ENCODE results near the gene RAB7A.

RAB7A gene

DNA sequence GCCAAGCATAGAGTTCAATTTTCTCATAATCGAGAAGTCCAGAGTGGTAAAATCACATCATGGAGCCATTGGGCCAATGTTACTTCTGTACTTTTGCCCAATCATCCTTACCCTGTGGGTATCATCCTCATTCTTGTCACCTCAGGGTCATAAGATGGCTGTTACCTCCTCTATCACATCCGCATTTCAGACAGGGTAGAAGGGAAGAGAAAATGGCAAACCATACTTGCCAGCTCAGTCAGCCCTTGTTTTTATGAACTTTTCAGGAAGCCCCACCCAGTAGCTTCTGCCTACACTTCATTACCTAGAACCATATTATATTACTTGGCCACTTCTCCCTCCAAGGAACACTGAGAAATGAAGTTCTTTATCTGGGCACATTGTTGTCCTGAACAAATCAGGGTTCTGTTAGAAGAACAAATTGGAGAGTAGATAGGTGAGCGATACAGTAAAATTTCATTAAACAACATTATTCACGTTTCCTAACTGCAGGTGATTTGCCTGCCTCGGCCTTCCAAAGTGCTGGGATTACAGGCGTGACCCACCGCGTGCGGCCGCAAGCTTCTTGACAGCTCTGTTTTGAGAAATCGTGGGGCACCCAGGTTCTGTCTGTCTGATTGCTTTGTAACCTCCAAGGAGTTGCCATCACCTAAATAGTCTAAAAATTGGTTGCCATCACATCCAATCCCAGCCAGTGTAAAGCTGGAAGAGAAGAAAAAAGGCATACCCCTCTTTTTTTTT is 40.8 kb upstream of the RAB7A start:
- in situ Hi-C loops (cut with HindIII; ENCODE audit: low pct_ligation_motif_present, low sequenced_read_pairs) = loop anchor here (25.0 kb wide), 1 partner anchor 102 kb away; no protein-coding TSS in a partner anchor
- H3K36me3 ChIP-seq (replicated peaks) = no peaks in the 10 kb centered on the region
- no peak overlapping the region for H3K4me3 ChIP-seq (ENCODE audit: low read depth, low read length)
- no peak for DNase-seq
- TF ChIP-seq, protein P1, sequence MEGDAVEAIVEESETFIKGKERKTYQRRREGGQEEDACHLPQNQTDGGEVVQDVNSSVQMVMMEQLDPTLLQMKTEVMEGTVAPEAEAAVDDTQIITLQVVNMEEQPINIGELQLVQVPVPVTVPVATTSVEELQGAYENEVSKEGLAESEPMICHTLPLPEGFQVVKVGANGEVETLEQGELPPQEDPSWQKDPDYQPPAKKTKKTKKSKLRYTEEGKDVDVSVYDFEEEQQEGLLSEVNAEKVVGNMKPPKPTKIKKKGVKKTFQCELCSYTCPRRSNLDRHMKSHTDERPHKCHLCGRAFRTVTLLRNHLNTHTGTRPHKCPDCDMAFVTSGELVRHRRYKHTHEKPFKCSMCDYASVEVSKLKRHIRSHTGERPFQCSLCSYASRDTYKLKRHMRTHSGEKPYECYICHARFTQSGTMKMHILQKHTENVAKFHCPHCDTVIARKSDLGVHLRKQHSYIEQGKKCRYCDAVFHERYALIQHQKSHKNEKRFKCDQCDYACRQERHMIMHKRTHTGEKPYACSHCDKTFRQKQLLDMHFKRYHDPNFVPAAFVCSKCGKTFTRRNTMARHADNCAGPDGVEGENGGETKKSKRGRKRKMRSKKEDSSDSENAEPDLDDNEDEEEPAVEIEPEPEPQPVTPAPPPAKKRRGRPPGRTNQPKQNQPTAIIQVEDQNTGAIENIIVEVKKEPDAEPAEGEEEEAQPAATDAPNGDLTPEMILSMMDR (IDR thresholded peaks at IDR 0.05; ENCODE audit: low read depth, low read length, missing control alignments) = no peak
- no peaks in the 10 kb centered on the region for H3K27me3 ChIP-seq (replicated peaks)
- no peak overlapping the region for H3K27ac ChIP-seq

DNA sequence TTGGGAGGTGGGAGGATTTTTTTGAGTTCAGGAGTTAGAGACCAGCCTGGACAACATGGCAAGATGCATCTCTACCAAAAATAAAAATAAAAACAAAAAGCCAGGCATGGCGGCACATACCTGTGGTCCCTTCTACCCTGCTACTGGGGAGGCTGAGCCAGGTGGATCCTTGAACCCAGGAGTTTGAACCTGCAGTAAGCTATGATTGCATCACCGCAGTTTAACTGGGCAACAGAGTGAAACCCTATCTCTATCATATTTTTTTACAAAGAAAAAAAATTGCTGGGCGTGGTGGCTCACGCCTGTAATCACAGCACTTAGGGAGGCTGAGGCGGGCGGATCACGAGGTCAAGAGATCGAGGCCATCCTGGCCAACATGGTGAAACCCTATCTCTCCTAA is 39.5 kb upstream of the RAB7A start:
- Histone ChIP-seq H3K36me3 (replicated peaks) (no peaks in the 10 kb centered on the region), H3K27ac (no peak overlapping the region), H3K27me3 (replicated peaks) (no peaks in the 10 kb centered on the region), H3K4me3 (ENCODE audit: low read depth, low read length) (no peak overlapping the region)
- DNase-seq = no peak
- TF ChIP-seq, protein P1 (IDR thresholded peaks at IDR 0.05; ENCODE audit: low read depth, low read length, missing control alignments) = no peak
- in situ Hi-C loops (cut with HindIII; ENCODE audit: low pct_ligation_motif_present, low sequenced_read_pairs) = loop anchor here (25.0 kb wide), 1 partner anchor 101 kb away; no protein-coding TSS in a partner anchor

DNA sequence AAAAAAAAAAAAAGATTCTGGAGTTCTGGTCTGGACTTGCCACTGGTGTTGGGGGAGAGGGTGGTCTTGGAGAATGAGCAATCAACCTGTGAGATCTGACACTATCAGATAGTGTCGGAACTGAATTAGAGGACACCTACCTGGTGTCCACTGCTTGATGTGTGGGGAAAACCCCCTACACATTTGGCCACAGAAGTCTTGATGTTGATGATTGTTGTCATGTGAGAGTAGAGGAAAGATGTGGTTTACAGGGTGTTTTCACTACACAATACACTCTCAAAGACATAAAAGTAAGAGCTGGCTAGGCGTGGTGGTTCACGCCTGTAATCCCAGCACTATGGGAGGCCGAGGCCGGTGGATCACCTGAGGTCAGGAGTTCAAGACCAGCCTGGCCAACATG is 36.9 kb upstream of the RAB7A start:
- Histone ChIP-seq H3K36me3 (replicated peaks) (no peaks in the 10 kb centered on the region), H3K27ac (no peak overlapping the region), H3K4me3 (ENCODE audit: low read depth, low read length) (no peak overlapping the region), H3K27me3 (replicated peaks) (no peaks in the 10 kb centered on the region)
- in situ Hi-C loops (cut with HindIII; ENCODE audit: low pct_ligation_motif_present, low sequenced_read_pairs) = loop anchor here (25.0 kb wide), 1 partner anchor 98 kb away; no protein-coding TSS in a partner anchor
- no peak for DNase-seq
- TF ChIP-seq, protein P1 (IDR thresholded peaks at IDR 0.05; ENCODE audit: low read depth, low read length, missing control alignments) = no peak

DNA sequence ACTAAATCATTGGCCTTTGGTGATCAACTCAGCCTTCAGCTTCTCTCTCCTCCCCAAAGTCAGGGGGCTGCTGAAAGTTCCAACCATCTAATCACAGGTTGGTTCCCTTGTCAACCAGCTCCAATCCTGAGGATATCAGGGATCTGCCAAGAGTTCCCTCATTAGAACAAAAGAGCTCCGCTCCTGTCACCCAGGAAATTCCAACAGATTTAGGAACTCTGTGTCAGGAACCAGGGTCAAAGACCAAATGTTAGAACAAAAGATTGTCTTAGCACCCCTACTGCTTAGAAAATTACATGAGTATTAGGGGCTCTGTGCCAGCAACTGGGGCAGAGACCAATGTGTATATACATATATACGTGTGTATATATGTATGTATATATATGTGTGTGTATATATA is 32.3 kb upstream of the RAB7A start:
- Histone ChIP-seq H3K36me3 (replicated peaks) (no peaks in the 10 kb centered on the region), H3K27me3 (replicated peaks) (no peaks in the 10 kb centered on the region), H3K4me3 (ENCODE audit: low read depth, low read length) (no peak overlapping the region), H3K27ac (no peak overlapping the region)
- in situ Hi-C loops (cut with HindIII; ENCODE audit: low pct_ligation_motif_present, low sequenced_read_pairs) = loop anchor here (25.0 kb wide), 1 partner anchor 94 kb away; no protein-coding TSS in a partner anchor
- TF ChIP-seq, protein P1 (IDR thresholded peaks at IDR 0.05; ENCODE audit: low read depth, low read length, missing control alignments) = no peak
- no peak for DNase-seq

DNA sequence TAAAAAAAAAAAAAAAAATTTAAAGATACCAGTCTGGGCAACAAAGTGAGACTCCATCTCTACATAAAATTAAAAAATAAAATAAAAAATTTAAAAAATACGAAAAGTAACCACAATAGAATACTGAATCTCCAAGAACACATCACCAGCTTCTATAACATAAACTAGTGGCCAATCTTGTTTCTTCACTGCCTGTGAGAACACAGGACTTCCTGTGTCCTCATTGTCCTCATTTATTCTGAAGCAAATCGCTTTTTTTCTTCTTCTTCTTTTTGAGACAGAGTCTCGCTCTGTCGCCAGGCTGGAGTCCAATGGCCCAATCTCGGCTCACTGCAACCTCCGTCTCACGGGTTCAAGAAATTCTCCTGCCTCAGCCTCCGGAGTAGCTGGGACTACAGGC is 28.6 kb upstream of the RAB7A start:
- Histone ChIP-seq H3K27me3 (replicated peaks) (no peaks in the 10 kb centered on the region), H3K36me3 (replicated peaks) (no peaks in the 10 kb centered on the region), H3K4me3 (ENCODE audit: low read depth, low read length) (no peak overlapping the region), H3K27ac (no peak overlapping the region)
- in situ Hi-C loops (cut with HindIII; ENCODE audit: low pct_ligation_motif_present, low sequenced_read_pairs) = loop anchor here (25.0 kb wide), 1 partner anchor 90 kb away; no protein-coding TSS in a partner anchor
- no peak for DNase-seq
- TF ChIP-seq, protein P1 (IDR thresholded peaks at IDR 0.05; ENCODE audit: low read depth, low read length, missing control alignments) = no peak

All from brain microvascular endothelial cell (primary cell).